ENCODE data around the gene LRRC37A2.
"Not testable (repeated sequence)": the region's sequence is repeated elsewhere in the genome, so short reads cannot be mapped to it uniquely, and the experiment has no call there.

The LRRC37A2 gene

DNA sequence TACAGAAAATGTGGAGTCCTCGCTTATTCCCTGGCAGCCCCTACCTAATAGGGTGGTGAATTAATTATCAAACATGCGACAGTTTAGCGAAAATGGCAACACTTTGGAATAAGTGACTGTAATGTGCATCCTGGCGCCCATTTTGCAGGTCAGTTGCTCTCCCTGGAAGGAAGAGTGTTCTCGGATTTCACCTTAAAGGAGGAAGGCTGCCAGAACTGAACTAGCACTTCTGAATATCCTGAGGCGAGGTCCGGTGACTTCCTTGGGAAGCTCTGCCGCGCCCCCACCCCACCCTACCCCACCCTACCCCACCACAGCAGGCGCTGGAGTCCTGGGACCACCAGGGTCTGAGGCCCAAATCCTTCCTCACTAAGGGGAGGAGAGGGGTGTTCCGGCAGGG lies at the start of gene LRRC37A2:
LRRC37A2 (plus strand) TSS at position 301 of the 400 bp plus-strand sequence. CDS start 245 bp downstream, outside the sequence.
- DNase-seq = not testable (repeated sequence)

DNA sequence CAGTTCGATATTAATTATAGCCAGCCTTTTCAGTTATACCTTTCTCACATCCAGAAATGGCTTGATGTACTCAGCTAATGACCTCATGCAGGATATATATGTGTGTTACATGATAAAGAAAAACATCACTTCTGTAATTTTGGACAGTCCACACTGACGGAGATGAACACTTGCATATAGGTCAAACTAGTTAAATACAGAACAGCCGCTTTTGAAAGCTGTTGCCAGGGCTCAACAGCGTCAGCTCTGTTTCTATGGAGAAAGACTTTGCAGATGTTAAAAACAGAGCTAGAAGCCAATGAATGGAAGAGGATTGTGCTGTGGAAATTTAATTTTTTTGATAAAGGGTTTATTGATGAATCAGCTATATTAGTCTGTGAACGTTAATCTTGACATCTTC lies 44.6 kb upstream of the LRRC37A2 start:
- DNase-seq = not testable (repeated sequence)

DNA sequence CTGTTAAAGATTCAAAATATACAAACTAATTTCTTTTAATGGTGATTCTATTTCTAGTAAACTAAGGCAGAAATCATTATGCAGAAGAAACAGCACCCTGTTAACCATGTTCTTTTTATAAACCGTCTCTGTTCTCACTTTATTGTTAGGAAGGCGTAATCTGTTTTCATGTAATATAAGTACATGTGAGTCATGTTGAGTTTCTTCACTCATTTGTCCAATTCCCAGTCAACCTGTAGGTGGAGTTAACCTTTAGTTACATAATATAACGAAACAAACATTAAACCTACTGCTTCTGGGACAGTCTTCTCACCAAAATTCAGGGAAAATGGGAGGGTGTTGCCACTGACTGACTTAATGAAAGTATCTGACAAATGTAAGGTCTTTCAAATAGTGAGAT lies 37.8 kb upstream of the LRRC37A2 start:
- not testable (repeated sequence) for DNase-seq

DNA sequence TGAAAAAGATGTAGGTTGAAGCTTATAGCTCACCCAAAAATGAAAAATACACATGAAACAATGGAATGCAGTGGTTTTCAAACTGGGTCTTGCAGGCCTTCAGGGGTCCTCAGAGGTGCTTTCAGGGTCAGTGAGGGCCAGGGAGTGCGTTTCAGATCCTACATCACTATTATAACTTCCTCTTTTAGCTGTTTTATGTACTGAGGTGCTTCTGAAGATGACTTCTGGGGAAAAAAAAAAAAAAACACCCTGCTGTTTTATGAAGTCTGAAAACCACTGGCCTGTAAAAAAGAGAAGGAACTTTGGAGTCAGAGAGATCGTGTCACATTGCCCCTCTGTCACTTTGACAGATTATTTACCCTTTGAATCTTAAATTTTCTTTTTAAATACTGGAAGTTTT lies 36.7 kb upstream of the LRRC37A2 start:
- DNase-seq = not testable (repeated sequence)

DNA sequence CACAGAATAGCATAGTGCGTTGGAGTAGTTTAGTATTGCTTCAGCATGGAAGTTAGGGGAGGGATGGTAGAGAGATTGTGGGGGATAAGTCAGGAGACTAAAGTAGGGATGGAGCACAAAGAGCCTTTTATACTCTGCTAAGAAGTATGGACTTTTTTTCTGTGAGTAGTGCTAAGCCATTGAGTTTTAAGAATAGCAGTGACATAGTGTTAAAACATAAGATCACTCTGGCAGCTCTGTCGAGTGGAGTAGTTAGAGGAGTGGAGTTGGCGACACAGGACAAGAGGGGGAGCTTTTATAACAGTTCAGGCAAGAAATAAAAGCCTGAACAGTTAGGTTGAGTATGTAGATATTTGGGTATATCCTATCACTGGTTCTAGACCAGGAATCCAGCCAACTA lies 33.4 kb upstream of the LRRC37A2 start:
- not testable (repeated sequence) for DNase-seq

DNA sequence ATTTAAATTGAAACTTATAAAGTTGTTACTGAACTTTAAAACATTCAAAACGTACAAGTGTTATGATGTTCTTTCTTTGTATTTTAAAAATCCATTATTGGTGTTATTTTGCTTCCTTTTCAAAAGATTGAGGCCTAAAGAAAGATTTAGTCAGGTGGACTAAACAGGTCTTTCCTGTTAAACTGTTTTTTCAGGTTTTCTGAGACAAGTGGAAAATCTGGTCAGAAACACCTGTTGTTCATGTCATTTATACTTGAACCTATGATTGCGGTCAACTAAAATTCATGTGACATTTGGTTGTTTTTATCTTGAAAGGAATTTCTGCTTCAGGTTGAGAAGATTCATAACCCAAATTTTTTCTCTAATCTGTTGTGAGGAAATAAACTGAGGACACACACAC lies 31.0 kb upstream of the LRRC37A2 start:
- not testable (repeated sequence) for DNase-seq

DNA sequence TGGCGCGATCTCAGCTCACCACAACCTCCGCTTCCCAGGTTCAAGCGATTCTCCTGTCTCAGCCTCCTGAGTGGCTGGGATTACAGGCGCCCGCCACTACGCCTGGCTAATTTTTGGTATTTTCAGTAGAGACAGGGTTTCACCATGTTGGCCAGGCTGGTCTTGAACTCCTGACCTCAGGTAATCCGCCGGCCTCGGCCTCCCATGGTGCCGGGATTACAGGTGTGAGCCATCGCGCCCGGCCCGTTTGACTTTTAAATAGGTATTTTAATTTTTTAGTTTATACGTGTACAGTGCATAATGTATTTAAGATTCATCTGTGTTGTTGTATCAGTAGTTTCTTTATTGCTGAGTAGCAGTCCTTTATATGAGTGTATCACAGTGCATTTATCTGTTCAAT lies 20.2 kb upstream of the LRRC37A2 start:
- not testable (repeated sequence) for DNase-seq

DNA sequence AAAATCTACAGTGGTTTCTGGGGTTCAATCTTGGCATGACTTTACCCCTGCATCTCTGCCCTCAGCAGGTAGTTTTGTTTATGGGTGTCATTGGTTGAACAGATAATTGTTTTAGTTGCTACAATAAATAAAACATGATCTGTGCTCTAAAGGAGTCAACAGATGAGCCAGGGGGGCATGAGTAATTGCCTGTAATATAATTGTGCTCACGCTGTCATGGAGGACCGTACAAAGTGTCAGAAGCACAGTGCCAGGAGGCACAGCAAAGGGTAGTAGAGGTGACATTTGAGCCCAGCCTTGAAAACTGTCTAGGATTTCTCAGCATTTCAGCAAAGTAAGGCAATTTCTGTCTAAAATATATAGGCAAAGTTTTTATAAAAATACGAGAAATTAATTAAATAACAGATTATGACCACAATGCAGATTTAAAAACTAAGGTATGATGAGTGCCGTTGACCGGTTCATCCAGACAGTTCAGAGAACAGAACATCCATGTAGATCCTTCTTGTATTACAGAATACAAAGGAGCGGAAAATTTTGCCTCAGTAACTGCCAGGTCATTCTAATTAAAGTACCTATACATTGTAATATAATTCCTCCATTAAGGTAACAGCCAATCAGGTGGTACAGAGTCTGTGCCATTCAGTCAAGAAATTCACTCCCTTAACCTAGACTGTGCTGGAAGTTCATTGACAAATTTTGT lies 12.7 kb upstream of the LRRC37A2 start:
- not testable (repeated sequence) for DNase-seq

DNA sequence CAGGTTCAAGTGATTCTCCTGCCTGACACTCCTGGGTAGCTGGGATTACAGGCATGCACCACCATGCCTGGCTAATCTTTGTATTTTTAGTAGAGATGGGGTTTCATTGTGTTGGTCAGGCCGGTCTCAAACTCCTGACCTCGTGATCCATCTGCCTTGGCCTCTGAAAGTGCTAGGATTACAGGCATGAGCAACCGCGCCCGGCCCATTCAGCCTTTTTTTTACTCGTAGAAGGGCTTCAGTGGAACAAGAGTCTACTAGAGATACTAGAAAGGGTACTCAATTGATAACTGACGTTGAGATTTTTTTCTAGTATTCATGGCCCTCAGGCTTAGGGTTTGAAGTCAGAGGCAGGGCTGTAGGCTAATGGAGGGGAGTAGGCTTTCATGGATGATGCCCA lies 6.4 kb upstream of the LRRC37A2 start:
- not testable (repeated sequence) for DNase-seq

DNA sequence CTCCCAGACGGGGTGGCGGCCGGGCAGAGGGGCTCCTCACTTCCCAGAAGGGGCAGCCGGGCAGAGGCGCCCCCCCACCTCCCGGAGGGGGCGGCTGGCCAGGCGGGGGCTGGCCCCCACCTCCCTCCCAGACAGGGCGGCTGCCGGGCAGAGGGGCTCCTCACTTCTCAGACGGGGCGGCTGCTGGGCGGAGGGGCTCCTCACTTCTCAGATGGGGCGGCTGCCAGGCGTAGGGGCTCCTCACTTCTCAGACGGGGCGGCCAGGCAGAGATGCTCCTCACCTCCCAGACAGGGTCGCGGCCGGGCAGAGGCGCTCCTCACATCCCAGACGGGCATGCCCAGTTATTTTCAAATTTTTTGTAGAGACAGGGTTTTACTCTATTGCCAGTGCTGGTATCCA lies 22.4 kb downstream of the LRRC37A2 start:
- DNase-seq = not testable (repeated sequence)

DNA sequence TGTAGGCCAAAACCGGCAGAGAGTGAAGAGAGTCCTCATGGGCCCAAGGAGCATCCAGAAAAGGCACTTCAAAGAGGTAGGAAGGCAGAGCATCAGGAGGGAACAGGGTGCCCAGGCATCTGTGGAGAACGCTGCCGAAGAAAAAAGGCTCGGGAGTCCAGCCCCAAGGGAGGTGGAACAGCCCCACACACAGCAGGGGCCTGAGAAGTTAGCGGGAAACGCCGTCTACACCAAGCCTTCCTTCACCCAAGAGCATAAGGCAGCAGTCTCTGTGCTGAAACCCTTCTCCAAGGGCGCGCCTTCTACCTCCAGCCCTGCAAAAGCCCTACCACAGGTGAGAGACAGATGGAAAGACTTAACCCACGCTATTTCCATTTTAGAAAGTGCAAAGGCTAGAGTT lies 36.3 kb downstream of the LRRC37A2 start:
- not testable (repeated sequence) for DNase-seq

DNA sequence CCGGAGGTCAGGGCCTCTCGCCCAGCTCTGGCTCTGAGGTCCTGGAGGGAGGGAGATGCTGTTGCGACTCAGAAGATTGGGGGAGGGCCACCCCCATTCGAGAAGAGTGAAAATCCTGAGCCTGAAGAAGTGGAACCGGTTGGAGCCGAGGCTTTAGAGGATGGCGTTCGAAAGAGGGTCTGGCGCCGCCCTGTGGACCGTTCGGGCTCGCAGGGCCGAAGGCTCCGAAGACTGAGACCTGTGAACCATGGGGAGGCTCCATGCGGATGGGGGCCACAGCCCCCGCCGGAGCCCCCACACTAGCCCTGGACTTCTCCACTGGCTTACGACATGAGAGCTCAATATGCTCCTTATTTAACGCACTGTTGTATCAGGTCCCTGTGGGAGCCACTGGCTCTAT lies 46.9 kb downstream of the LRRC37A2 start:
- not testable (repeated sequence) for DNase-seq

DNA sequence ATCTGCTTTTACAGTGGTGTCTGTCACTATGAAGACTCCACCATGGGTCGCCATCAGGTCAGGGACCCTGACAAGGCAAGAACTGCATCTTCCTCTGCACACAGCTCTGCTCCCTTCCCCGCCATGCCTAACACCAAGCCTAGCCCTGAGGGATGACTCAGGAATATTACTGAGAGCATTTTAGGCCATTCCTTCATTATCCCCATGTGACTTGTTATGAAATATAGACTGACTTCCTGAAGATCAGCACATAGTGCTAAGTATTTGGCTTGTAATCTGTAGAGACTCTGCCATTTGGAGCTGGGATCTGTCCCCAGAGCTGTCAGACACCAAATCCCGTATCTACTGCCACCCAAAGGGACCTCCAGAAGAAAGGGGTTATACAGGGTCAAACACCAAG lies 47.8 kb downstream of the LRRC37A2 start:
- DNase-seq = not testable (repeated sequence)

DNA sequence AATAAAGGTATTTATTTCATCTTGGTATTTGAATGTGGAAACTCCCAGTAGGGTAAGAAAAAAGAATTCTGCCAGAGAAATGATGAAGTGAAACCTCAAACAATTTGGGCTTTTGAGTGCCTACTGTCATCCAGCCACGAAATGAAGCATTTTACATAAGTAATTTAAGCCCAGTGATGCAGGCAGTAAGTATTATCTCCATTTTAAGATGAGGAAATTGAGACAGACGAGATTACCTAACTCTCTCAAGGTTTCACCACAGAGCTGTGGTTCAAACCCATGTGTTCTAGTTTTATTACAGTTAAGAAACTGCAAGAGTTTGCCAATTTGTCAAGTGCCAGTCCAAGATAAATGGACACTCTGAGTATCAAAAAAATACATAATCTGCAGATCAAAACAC lies 54.0 kb downstream of the LRRC37A2 start:
- DNase-seq = not testable (repeated sequence)

DNA sequence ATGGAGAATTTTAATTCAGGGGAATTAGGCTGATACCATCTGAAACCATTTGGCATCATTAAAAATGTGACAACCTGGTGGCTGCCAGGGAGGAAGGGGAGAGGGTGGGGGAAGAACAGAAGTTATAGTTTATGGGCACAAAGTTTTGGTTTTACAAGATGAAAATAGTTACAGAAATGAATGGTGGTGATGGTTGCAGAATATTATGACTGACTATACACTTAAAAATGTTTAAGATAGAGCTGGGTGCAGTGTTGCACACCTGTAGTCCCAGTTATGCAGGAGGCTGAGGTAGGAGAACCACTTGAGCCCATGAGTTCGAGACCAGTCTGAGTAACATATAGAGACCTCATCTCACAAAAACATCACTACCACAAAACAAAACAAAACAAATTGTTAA lies 54.7 kb downstream of the LRRC37A2 start:
- DNase-seq = not testable (repeated sequence)

DNA sequence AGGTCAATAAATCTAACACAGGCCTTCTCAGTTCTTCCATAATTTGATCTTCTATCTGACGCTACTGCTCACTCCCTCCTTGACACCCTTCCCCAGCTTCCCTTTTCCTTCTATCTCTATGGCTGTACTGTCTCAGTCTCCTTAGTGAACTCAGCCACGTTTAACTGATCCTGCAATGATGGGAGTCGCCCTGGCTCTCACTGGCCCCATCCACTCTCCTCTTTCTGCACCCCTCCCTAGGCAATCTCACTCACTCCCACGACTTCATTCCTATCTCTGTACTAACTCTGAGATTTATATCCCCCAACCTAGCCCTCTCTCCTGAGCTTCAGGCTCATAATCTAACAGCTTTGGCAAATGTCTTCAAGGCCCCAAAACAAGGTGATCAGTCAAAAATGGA lies 59.5 kb downstream of the LRRC37A2 start:
- not testable (repeated sequence) for DNase-seq

DNA sequence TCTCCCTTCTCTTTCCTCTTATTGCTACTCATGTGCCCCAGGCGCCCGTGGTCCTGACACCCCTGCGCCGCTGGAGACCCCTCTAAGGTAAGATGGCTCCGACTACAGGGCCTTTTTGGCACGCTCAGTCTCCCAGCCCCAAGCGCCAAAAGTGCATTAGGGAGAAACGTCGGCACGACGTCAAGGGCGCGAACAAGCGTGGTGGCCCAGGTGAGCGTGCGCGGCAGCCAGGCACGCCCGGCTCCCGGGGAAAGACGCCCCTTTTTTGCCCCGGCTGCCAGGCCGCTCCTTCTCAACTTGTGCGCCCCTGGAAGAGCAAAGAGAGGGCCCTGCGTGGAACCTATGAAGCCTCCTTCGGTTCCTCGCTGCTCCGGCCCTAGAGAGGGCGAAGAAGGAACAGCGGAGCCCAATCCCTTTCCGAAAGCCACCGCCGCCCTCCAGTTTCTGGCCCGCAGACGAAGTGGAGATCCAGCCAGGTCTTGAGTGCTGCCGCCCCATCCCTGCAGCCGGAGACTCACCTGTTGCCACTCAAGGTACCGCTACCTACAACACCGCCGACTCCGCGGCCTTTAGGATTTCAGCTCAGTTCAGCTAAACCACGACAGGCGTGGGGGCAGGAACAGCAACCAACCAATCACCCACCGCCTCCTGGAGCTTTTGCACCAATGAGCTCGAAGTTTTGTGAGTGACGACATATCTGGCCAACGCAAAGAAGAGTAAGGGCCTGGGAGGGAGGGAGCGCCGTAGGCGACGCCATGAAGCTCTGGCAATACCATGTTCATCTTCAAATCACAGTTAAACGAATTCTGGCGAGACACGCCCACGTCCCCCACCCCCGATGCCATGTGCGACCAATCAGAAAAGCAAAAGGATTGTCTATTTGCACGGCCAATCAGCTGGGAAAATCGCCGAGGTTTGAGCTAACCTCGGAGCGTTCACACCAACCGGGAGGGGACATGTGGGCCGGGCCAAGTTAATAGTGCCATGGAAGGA lies 67.1 kb downstream of the LRRC37A2 start, which contains the start of gene ARL17A:
ARL17A (minus strand) TSS at position 609 of the 993 bp plus-strand sequence. CDS start 3,369 bp downstream, outside the sequence.
- DNase-seq = peak; percentile 56 to 86

DNA sequence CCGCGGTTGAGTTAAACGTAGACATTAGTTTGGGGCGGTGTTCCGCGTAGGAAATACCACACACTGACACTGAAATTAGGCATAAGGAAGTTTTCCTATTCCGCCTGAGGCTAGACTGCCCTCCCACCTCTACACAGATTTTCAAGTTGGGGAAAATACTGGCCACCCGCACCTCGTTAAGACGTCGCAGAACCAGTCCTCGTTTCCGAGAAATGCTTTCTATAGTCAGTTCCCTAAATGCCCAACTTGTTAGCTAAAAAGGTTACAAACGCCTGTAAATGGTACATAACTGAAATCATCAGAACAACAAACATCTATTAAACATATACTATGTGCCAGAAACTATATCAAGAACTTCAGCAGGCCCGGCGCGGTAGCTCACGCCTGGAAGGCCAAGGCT lies 67.8 kb downstream of the LRRC37A2 start:
- not testable (repeated sequence) for DNase-seq

DNA sequence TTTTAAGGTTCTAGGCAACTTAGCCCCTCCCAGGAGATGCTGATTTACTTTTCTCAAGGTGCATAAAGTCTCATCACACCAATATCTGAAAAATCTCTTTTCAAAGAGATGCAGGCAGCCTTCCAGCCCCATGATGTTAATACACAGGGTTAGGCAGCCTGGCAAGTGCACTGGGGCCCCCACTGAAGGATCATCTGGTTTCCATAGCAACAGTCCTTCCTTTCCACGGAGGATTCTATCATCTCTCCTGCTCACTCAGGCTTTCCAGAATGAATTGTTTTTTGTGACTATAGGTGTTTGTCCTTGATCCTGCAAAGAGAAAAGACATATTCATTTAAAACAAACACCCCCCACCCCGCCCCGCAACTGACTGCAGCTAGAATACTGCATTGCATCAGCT lies 73.2 kb downstream of the LRRC37A2 start:
- not testable (repeated sequence) for DNase-seq

DNA sequence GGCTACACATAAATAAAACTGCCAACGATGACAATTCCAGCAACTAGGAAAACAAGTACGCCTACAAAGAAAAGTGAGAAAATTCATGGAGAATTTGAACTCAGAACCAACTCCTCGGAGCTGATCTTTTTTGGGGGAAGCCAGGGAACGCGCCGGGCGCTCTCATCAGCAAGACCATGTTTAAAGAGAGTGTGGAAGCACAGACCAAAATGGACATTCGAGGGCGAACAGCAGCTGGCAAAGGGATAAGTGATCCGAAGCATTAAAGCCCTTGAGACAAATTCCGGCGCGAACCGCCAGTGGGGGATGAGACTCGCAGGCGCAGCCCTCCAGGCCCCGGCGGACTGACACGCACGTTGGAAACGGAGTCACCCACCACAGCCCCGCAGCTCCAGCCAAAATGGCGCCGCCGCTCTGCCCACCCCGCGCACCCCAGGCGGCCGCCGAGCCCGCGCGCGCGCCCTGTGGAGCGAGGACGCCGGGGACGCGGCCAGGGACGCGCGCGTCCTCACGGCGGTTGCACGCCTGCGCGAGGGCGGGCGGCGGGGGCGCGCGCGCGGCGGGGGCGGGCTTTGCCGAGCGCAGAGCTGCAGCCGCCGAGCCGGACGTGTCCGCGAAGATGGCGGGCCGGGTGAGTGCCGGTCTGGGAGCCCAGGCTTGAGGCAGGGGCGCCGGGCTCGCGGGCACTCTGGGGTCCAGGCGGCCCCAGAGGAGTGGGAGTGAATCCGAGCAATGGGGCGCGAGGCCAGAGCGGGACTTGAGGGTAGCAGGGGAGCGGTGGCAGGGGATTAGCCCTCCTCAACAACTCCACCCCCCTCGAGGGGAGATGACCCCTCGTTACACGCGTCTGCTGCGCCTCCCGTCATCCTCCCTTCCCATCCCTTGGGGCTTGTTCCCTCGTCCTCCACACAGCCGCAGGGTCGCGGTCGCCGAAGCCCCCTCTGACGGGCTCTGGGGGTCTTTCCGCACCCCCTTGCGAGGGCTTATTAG lies 78.2 kb downstream of the LRRC37A2 start, which contains the start of gene NSF:
NSF (plus strand) TSS at position 513 of the 990 bp plus-strand sequence; CDS start at position 620, 107 bp downstream.
- DNase-seq = not testable (repeated sequence)

DNA sequence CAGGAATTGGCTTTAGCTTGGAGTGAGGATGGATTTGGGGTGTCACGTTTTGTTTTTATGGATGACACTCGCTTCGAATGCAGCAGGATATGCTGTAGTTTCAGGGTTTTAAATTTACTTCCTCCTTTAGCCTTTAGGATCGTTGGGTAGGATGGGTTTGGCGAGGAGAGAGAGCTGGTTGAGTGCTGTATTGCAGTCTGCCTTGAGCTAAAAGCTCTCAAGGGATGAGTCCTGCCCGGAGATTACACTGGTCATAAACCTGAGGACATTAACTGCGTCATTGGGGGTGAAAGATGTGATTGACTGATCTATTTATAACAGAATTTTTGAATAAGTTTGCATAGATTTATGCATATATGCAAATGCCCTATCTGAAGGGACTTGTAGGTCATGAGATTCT lies 79.1 kb downstream of the LRRC37A2 start:
- not testable (repeated sequence) for DNase-seq

DNA sequence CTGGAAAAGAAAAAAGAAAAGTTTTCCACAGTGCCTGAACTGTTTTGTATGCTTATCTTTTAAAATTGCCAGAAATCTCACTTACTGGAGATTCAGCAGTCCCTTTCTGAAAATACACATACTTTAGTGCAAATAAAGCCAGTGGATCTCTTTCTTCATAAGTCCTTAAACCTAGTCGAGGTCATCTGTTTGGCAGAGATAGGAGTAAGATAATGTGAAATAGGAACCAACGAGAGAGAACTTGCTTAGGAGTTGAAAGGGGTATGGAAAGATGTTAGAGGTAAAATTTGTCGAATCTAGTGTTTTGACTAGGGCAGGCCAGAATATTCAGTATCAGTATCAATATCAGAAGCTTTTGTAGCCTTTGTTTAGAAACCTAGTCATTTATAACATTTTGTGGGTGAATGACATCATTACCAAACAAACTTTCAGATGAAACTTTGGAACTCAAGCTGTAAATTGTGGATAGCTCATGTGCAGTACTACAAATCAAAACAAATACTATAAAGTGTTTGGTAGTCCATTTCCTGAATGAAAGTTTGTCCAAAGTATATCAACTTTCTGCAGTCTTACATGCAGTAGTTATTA lies 86.2 kb downstream of the LRRC37A2 start:
- not testable (repeated sequence) for DNase-seq
